SKM-1 (cell line): ENCODE measurements around the gene ASPRV1.
A peak's percentile ranks its signal among the peaks of the same experiment; 100 is the strongest.

Experiments used
- DNase-seq: peaks from one replicate; lab custom pipeline; 2025; ENCODE audit not compliant: unreplicated experiment; lab: John Stamatoyannopoulos, UW

ASPRV1 gene

DNA sequence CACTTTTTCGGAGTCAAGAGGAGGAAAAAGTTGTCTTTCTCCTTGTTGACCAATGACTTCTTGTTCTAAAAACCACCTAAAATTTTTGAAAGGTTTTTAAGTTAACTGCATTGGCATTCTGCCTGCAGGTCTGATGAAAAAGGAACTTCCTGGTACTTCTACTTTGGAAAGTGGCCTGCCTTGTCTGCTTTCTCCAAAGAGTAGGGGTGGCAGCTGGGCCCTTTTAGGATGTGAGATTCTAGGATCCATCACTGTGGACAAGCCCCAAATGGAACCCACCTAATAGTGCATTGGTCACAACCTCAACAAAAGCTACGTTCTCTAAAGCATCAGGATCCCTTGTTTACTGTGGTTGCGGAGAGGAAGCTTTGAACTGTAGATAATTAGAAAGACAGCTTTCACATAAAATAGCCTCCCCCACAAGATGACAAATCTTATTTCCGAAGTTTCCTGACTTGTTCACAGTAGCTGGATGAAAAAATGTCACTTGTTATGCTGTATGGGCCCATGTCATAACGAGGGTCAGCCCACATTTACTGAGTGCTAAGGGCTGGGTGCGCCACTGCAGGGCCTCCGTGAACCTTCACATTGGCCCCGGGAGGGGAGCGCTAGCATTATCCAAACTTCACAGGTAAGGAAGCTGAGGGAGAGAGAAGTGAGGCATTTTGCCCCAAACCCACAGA, 17.4 kb downstream of the ASPRV1 start:
- DNase-seq = no peak

DNA sequence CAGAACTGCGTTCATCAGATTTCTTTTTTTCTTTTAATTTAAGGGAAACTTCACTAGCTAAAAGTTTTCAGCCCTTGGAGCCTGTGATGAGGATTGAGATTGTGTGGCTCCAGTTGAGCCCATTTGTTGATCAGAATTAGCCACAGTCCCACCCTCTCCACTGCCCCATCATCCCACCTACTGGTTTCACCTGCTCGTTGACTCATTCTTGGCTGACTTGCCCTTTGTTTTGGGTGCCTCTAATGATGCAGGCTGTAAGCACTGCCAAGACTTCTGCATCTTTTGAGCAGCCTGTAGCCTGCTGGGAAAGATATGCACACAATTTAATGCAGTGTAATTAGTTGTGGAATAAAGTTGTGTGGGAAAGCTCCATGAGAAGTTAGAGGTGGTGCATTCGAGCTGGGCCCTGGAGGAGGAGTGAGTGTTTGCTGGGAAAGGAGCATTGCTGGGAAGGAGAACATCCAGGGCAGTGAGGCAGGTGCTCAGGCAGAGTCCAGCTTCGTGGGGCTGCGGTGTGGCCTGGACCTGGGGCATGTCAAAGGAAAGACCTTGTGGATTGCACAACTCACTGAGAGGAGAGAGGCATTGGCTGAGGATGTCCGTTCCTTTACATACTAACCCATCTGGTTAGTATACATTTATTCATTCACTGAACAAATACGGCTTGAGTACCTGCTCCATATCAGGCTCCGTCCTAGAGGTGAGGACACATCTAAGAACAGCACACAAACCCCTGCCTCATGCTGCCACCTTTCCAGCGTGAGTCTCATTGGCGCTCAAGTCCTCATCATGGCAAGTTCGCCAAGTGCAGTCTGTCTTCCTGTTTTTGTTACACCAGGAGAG, 18.2 kb downstream of the ASPRV1 start:
- DNase-seq = no peak

DNA sequence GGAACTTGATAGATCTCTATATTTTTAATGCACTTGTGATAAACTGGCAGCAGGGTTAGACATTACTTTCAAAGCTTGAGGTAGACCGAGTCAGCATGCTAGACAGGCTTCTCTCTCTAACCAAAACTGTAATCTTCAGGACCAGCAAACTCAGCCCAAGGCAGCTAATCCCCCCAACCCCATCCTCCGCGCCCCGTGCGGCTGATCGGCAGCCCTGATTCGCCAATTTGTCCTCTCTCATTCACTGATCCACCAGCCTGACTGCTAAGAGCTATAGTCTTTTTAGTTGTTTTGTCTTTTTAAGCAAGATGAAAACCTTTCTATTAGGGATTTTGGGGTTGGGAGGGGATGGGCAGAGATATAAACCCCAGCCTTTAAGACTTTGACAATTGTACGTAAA, 20.7 kb downstream of the ASPRV1 start:
- no peak for DNase-seq

DNA sequence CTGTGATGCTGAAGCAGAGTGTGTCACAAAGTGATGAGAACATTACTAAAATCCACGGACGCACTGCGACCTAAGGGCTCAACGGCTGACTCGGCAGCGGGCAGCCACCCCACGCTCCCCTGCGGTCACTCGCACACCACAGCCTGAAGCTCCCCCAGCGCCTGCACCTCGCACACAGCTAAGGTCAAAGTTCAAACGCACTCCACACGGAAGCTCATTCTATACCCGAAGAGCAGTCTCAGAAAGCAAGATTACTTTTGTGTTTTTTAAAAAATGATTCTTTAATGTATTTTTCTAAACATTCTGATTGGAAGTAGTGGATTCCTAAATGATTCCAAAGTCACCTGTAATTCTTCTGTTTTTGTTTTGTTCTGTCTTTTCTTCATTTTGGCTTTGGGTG, 21.7 kb downstream of the ASPRV1 start:
- no peak for DNase-seq

DNA sequence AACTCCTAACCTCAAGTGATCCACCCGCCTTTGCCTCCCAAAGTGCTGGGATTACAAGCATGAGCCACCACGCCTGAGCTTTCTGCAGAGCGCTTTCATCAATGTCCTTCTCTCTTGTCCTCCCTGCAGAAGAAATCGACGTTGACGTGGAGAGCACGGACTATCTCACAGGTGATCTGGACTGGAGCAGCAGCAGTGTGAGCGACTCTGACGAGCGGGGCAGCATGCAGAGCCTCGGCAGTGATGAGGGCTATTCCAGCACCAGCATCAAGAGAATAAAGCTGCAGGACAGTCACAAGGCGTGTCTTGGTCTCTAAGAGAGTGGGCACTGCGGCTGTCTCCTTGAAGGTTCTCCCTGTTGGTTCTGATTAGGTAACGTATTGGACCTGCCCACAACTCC, 23.5 kb downstream of the ASPRV1 start:
- no peak for DNase-seq

DNA sequence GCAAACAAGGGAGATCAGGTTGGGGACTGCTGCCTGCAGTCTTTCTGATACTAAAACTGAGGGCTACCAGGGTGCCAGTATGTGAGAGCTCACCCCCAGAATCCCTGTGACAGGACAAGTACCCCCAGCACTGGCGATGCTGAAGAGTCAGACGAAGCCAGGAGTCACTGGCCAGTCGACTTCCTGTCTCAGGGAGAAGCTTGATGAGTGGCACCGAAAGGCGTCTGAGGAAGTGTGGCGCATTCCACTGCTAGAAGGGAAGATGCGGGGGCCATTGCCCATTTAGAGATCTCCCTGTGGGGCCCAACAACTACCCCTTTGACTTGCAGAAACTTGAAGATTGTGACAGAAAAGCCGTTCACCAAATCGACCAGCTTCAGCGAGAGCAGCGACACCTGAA, 24.5 kb downstream of the ASPRV1 start:
- DNase-seq = no peak

DNA sequence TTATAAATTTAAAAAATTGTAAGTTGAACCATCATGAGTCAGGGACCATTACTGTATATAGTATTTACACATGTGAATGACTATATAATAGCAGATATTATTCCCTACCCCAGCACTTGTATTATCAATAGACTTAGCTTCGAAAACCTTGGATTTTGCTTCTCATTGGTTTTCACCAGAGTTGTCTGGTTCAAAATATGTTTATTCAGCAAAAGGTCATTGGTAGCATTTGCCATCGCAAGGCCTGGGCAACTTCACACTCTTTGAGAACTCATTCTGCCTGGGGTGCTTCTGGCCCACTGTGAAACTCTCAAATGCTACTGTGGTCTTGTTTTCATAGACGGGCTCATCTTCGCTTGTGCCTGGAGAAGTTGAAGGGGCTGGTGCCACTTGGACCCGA, 26.4 kb downstream of the ASPRV1 start:
- no peak for DNase-seq

DNA sequence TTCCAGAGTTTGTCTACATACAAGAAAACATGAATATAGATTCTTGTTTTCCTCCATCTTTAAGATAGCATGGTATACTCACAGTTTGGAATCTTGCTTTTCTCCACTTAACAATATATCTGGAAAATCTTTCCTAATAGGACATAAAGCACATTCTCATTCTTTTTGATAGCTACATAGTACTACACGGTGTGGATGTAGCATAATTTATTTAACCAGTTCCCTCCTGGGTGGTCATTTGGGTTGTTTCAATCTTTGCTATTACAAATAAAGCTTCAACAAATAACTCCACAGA, 26.9 kb downstream of the ASPRV1 start:
- DNase-seq = no peak

DNA sequence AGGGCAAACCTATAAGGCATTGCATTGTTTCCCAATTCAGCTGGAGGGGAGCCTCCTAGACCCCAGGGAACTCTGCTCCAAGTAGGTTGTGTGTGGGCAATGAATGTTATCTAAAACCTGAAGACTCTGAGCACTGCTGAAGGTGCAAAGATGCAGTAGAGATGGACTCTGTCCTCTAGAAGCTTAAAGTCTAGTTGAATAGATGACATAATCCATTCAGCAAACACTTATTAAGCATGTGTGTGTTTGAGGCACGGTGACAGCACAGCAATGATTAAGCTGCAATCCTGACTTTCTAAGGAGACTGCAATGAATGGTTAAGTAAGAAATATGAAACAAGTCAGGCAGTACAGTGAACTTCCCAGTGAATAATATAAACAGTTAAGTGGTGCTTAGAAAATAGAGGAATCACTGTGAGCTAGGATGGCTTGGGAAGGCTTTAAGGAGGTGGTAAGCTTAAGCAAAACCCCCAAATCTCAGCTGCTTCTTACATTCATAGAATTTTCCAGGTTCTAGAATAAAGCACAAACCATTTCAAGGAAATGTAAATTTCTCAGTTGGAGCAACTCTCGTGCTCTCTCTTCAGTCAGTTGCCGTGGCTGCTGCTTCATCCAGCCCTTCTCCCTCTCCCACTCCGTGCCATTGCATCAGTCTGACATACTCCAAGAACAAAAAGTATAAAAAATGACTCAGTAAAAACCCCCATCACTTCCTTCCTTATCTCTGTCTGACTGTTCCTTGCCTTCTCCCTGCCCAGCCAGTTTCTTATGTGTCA, 27.4 kb downstream of the ASPRV1 start:
- no peak for DNase-seq

DNA sequence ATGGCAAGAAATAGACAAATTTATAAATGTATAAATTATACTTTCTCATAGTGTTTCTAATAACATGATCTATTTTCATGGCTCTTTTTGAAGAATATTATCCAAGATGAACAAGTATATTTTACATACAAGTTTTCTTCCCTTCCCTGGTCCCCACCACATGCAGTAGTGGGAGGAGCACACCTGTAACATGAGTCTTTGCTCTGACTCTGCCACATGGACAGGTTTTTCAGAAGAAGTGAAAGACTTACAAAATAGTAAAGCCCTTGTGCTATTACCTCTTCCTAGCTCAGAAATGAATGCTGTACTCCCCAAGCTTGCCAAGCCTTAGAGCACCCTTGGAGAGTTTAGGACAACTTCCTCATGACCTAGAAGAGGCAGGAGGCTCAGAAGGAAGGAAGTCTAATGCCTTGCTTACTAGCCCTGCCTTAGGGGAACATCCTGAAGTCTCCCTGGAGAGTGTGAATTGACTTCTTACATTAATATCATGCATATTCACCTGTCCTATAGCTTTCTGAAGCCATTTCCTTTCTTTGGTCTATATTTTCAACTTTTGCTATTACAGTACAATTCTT, 28.1 kb downstream of the ASPRV1 start:
- DNase-seq = peak; percentile 52

DNA sequence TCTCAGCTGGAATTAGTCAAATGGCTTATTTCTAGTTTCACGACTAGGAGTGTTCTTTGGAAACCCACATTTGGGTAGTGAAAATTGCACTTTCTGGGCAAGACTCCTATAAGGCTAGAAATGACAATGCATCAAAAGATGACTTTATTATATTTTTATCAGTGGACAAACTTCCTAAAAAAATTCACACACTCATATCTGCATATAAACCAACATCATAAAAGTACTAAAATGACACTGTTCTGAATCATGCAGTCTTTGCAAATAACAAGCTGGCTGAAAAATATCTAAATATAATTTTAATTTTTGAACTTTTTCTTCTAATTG, 28.9 kb downstream of the ASPRV1 start:
- no peak for DNase-seq

DNA sequence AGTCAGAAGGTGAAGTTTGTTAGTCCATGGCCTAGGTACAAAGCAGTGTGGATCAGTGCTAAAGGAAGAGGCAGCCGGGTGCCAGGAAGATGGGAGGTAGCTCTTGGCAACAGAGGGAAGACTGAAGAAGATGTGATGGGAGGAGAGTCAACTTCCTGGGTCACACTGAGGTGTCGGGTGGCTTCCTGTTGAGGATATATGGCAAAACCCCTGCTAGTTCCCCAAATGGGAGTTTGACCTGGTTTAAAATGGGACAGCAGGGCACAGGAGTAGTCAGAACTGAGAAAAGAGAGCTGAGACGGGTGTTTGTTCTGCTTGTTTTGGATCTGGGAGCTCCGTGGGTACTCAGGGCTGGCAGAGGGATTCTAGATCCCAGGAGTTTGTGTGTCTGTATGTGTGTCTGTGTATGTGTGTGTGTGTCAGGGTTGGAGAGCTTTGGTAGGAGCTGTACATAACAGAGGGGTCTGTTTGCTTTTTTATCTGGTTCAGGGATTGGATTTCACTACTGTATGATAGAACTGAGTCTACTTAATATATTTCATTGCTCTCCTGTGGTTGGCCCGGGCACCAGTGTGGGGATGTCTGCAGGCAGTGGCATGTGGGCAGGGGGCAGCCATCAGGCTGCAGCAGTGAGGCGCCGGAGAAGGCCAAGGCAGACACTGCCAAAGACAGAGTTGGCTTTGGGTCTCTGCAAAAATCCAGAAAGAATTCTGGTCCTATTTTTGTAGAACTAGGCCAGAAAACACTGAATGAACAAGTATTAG, 29.4 kb downstream of the ASPRV1 start:
- DNase-seq = no peak

DNA sequence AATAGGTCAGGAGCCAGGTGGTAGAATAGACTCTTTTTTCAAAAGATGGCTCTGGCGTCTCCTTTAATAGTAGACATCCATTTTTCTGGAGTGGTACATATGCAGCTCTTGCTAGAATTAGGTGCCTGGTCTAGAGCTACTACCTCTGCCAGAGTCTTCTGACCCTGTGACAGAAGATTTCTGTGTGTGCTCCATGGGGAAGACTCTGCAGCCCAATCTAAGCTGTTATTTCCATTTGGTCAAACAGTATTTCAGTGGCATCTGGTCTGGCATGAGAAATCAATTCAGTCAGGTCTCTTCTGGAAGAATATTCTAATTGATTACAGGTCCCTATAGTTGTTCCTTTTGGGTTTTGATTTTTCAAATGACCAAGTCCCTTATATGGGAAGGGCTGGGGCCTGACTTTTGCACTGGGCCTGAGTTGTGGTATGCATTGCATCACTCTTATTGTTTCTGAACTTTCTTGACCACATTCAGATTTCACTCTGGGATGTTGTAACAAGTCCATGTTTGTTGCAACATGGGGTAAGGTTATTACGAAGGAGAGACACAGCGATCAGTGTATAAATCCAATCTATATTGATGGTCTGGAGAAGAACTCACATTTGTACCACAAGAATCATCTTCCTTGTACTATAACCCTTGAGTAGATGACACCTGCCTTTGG, 34.4 kb downstream of the ASPRV1 start:
- peak; percentile 92 for DNase-seq

DNA sequence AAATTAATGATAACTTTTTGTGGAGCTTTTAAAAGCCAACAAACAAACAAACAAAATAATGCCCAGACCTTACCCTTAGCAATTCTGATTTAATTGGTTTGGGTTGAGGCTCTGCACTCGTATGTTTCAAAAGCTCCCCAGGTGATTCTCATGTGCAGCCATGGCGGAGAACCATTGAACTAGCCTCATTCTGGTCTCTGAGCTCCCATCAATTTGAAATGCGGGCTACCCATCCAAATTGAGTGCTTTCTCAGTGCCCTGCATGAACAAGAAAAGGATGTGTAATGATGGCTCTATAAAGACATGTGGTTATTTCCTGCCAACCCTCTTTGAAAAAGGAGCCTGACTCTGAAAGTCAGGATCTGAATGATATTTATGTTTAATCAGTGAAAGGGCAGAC, 38.3 kb downstream of the ASPRV1 start:
- DNase-seq = no peak

DNA sequence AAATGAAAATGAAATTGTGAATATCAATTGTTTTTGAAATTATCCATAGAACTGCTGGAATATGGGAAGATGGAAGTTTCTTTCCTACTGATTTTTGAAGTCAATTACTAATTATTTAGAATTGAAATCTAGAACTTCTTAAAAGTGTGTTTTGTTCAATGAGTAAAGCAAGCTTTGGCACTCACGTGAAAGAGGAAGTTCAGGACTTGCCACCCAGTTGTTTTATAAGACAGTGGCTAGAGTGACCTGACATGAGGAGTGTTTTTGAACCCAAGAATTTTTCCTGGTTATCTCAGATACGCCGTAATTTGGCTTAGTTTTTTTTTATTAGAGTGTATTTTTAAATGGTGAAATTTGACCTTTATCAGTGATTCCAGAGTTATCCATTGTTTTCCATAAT, 43.0 kb downstream of the ASPRV1 start:
- DNase-seq = peak; percentile 26

DNA sequence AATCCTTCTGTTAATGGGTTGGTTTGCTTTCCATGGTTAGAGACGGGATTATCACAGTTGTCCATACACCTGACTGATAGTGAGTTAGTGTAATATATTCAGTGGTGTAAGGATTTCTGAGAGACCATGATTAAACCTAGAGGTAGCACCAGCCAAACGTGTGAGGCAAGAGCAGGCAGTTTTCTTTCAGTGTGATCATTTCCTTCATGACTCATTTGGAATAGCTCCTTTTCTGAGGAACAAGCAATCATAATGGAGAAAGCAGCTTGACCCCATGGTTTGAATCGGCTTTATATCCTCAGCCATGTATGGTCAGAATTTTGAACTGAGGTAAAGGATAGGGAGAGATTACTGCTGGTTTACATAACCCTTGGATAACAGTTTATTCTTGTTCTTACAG, 43.6 kb downstream of the ASPRV1 start:
- no peak for DNase-seq

DNA sequence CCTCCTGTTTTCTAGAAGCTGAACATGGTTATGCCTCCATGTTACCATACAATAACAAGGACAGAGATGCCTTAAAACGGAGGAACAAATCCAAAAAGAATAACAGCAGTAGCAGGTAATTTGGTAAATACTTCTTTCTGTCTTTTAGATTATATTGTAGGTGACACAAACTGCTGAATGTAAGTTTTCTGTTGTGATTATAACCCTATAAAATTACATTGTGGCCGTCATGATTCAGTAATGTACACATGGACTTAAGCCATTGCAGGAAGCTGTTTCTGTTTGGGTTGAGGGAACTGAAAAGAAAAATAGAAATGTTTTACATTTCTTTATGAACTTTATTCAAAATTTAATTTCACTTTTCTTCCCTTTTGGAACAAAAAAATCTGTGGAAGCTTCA, 45.3 kb downstream of the ASPRV1 start:
- no peak for DNase-seq

DNA sequence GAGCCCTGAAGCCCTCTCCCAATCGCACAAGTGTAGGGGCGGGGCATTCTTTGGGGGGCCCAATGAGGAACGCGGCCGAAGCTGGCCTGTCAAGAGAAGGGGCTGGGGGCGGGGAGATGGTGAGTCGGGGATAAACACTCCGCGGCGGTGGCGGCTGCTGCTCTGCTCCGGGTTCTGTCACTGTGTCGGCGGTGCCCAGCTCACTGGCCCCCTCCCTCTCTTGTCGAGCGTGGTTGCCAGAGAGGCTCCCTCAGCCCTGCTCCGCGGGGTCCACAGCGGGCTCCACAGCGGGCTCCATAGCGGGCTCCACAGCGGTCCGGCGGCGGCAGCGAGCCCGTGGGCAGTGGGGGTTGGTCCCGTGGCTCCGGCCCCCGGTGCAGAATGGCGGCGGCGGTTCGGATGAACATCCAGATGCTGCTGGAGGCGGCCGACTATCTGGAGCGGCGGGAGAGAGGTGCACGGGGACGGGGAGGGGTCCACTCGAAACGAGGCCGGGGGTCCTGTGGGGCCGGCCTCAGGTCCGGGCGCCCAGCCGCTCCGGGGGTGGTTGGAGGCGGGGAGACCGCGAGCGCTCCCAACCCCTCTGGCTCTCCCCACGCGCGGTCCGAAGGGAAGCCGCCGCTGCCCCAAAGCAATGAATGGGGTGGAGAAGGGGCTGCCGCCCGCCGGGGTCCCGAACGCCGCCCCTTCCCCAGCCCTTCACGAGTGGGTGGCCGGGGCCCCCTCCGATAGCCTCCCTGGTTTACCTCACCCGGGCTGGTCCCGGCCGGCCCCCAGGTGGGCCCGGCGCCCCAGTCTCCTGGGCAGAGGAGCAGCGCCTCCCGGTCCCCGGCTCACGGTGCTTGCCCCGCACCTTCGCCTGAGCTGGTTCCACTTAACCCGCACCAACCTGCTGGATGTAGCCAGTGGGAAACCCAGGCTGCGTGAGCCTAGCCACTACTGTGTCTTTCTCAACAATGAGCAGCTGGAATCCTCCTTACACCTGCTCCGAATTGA, 46.2 kb downstream of the ASPRV1 start, which contains the start of gene MXD1:
Gene MXD1 (plus strand): TSS at position 160 of the 996 bp plus-strand sequence. CDS start 222 bp downstream, at position 382.
- no peak for DNase-seq
